ENCODE measurements around the gene PCBD2. TPM values are rescaled to one million over a fixed set of nuclear protein-coding genes. Genes with fewer than 3 reads are reported as not detected.
"Not testable (repeated sequence)": the region's sequence is repeated elsewhere in the genome, so short reads cannot be mapped to it uniquely, and the experiment has no call there.

PCBD2 gene
- polyA plus RNA-seq, 2 of the 4 experiments (the other 2 are of a cell fraction): 9.5 to 13.6 TPM

DNA sequence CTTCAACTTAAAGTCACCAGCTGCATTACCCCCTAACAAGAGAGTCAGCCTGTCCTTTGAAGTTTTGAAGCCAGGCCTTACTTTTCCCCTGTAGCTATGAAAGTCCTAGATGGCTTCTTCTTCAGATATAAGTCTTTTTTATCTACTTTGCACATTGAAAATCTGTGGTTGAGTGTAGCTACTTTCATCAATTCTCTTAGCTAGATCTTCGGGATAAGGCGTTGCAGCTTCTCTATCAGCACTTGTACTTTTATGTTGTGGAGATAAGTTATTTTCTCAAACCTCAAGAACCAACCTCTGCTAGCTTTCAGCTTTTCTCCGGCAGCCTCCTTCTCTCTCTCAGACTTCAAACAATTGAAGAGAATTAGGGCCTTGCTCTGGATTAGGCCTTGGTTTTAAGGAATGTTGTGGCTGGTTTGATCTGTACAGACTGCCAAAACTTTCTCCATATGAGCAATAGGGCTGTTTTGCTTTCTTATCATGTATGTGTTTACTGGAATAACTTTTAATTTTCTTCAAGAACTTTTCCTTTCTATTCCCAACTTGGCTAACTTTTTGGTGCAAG is 84.4 kb downstream of the PCBD2 start:
- Histone ChIP-seq H3K4me1 (no peaks in the 10 kb centered on the region), H3K27ac (no peak overlapping the region), H3K4me3 (no peak overlapping the region), H3K9me3 (no peaks in the 10 kb centered on the region), H3K4me2 (no peak overlapping the region)
- ChIA-PET POLR2A (no interaction called here), CTCF (interaction anchor here (1.2 kb wide), 1 partner anchor 18 kb away, joined by 4 read pairs; no protein-coding TSS in a partner anchor)
- 91% methylated on average over 3 of the region's 3 CpGs for WGBS (ENCODE audit: missing lambda C conversion rate)
- ATAC-seq (no peak), DNase-seq (ENCODE audit: low read depth in 1 of 2, low spot score in 1 of 2) (no peak), FAIRE-seq (no peak)
- TF ChIP-seq FOSL2 (IDR thresholded peaks at IDR 0.05) (no peak), FOSL2 (CRISPR knock-in tag; IDR thresholded peaks at IDR 0.05) (no peak), MAZ (IDR thresholded peaks at IDR 0.05; ENCODE audit: borderline replicate concordance, low read depth, low read length) (no peak), SREBF2 (IDR thresholded peaks at IDR 0.05) (no peak)

DNA sequence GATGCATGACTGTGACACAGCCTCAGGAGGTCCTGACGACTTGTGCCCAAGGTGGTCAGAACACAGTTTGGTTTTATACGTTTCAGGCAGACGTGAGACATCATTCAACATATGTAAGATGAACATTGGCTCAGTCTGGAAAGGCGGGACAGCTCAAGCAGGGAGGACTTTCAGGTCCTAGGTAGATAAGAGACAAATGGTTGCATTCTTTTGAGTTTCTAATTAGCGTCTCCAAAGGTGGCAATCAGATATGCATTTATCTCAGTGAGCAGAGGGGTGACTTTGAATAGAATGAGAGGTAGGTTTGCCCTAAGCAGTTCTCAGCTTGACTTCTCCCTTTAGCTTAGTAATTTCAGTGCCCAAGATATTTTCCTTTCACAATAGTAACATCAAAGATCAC is 85.3 kb downstream of the PCBD2 start:
- H3K9me3 ChIP-seq; POLR2A ChIA-PET; H3K4me2 ChIP-seq; ATAC-seq; H3K27ac ChIP-seq; FAIRE-seq; H3K4me1 ChIP-seq; DNase-seq (ENCODE audit: low read depth in 1 of 2, low spot score in 1 of 2); H3K4me3 ChIP-seq: not testable (repeated sequence)
- 82% methylated on average over 5 of the region's 5 CpGs for WGBS (ENCODE audit: missing lambda C conversion rate)
- CTCF ChIA-PET: interaction anchor here (1.4 kb wide), 1 partner anchor 201 kb away, joined by 4 read pairs; no protein-coding TSS in a partner anchor

DNA sequence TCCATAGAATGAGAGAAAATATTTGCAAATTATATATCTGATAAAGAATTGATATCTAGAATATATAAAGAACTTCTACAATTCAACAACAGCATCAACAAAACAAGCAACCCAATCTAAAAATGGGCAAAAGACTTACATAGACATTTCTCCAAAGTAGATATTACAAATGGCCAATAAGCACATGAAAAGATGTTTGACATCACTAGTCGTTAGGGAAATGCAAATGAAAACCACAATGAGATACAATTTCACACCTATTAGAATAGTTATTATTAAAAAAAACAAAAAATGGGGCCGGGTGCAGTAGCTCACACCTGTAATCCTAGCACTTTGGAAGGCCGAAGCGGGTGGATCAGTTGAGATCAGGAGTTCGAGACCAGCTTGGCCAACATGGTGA is 87.2 kb downstream of the PCBD2 start:
- 82% methylated on average over 5 of the region's 5 CpGs for WGBS (ENCODE audit: missing lambda C conversion rate)
- ATAC-seq (no peak), FAIRE-seq (no peak), DNase-seq (ENCODE audit: low read depth in 1 of 2, low spot score in 1 of 2) (no peak)
- ChIA-PET POLR2A (no interaction called here), CTCF (no interaction called here)
- no peak overlapping the region for H3K27ac ChIP-seq
- no peak for TF ChIP-seq KDM1A (IDR thresholded peaks at IDR 0.05; ENCODE audit: low read depth)
- TF ChIP-seq RFX5 (IDR thresholded peaks at IDR 0.05): peak; percentile 85
- H3K4me2 ChIP-seq: no peak overlapping the region
- no peak overlapping the region for H3K4me3 ChIP-seq
- H3K4me1 ChIP-seq: no peaks in the 10 kb centered on the region
- no peaks in the 10 kb centered on the region for H3K9me3 ChIP-seq

DNA sequence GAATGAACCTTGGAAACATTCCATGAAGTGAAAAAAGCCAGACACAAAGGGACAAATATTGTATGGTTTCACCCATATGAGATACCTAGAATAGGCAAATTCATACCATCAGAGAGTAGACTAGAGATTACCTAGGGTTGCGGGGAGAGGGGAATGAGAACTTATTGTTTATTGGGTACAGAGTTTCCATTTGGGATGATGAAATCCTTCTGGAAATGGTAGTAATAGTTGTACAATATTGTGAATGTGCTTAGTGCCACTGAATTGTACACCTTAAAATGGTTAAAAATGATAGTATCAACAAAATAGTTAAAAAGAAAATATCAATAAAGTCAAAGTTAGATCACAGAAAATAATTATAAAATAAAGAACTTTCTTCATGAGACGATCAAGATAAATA is 88.2 kb downstream of the PCBD2 start:
- Histone ChIP-seq H3K4me1 (no peaks in the 10 kb centered on the region), H3K27ac (no peak overlapping the region), H3K4me3 (no peak overlapping the region), H3K4me2 (no peak overlapping the region), H3K9me3 (no peaks in the 10 kb centered on the region)
- FAIRE-seq (no peak), ATAC-seq (no peak), DNase-seq (ENCODE audit: low read depth in 1 of 2, low spot score in 1 of 2) (no peak)
- no peak for TF ChIP-seq KDM1A (IDR thresholded peaks at IDR 0.05; ENCODE audit: low read depth)
- no peak for TF ChIP-seq SREBF2 (IDR thresholded peaks at IDR 0.05)
- TF ChIP-seq PHF8 (IDR thresholded peaks at IDR 0.05; ENCODE audit: borderline replicate concordance, low read depth): no peak
- no peak for TF ChIP-seq CTCF (IDR thresholded peaks at IDR 0.05)
- 83% methylated on average over 2 of the region's 2 CpGs for WGBS (ENCODE audit: missing lambda C conversion rate)
- CTCF ChIA-PET: no interaction called here
- POLR2A ChIA-PET: no interaction called here

- Histone ChIP-seq H3K4me1 (no peaks in the 10 kb centered on the region), H3K4me3 (no peak overlapping the region), H3K9me3 (no peaks in the 10 kb centered on the region), H3K4me2 (no peak overlapping the region), H3K27ac (no peak overlapping the region)
- ATAC-seq: no peak
- TF ChIP-seq RCOR1 (IDR thresholded peaks at IDR 0.05; ENCODE audit: low read depth, low read length) (no peak), GATA3 (IDR thresholded peaks at IDR 0.05; ENCODE audit: borderline replicate concordance) (no peak), HEYL (CRISPR knock-in tag; IDR thresholded peaks at IDR 0.05) (no peak), MAX (IDR thresholded peaks at IDR 0.05) (no peak), PHF8 (IDR thresholded peaks at IDR 0.05; ENCODE audit: borderline replicate concordance, low read depth) (no peak), EHF (CRISPR knock-in tag; IDR thresholded peaks at IDR 0.05) (no peak), CBX2 (IDR thresholded peaks at IDR 0.05; ENCODE audit: borderline replicate concordance, low read depth) (no peak), CHD2 (IDR thresholded peaks at IDR 0.05; ENCODE audit: low read length, partially characterized antibody) (no peak), ZSCAN20 (CRISPR knock-in tag; IDR thresholded peaks at IDR 0.05) (no peak), EP300 (IDR thresholded peaks at IDR 0.05) (no peak), CBX8 (IDR thresholded peaks at IDR 0.05) (no peak), FOSB (CRISPR knock-in tag; IDR thresholded peaks at IDR 0.05) (no peak), ESRRA (IDR thresholded peaks at IDR 0.05; ENCODE audit: borderline replicate concordance, low read length) (no peak), FOSL2 (IDR thresholded peaks at IDR 0.05) (no peak), FOSL2 (CRISPR knock-in tag; IDR thresholded peaks at IDR 0.05) (no peak), CTCF (IDR thresholded peaks at IDR 0.05) (no peak), FOXS1 (CRISPR knock-in tag; IDR thresholded peaks at IDR 0.05) (no peak)
- POLR2A ChIA-PET: no interaction called here
- FAIRE-seq: no peak
- CTCF ChIA-PET: interaction anchor here (0.5 kb wide), 1 partner anchor 181 kb away, joined by 3 read pairs; no protein-coding TSS in a partner anchor
- no peak for DNase-seq (ENCODE audit: low read depth in 1 of 2, low spot score in 1 of 2)
- WGBS (ENCODE audit: missing lambda C conversion rate): 94% methylated on average over 2 of the region's 2 CpGs
These were observed 89.7 kb downstream of the PCBD2 start for GRCh38 chr5:134994560-134995156.

Measured in A549 (cell line).